SKM-1 treated with dmso at 0.1 percent for 144 hours (cell line): ENCODE results near the gene CPOX.
"Not testable (repeated sequence)": the region's sequence is repeated elsewhere in the genome, so short reads cannot be mapped to it uniquely, and the experiment has no call there.

ENCODE experiments used
- DNase-seq: peaks from one replicate; lab custom pipeline; 2025; ENCODE audit not compliant: unreplicated experiment; lab: John Stamatoyannopoulos, UW

Gene CPOX

GRCh38 chr3:98564282-98565005, 29.0 kb downstream of the CPOX start:
- no peak for DNase-seq

DNA sequence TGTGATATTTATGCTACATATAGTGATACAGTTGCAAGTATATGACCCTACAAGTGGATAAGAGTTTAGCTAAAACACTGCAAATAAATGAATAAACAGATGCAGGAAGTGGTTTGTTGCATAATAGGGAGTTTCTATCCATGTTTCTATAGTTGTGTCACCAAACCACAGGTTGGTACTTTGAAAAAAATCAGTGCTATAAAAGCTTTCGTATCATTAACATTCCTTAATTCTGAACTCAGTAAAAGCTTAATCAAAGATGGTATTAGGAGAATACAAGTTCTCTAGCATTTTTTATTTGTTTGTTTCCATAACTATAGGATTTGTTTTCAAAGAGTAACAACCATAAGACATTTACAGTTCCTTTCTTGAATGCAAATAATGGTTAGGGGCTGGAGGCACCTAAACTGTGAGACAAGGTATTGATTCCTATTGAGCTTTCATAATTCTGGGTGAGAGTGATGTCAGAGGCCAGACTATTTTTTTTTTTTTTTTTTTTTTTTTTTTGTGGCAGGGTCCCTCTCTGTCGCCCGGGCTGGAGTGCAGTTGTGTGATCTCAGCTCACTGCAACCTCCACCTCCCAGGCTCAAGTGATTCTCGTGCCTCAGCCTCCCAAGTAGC, 29.6 kb downstream of the CPOX start:
- DNase-seq: peak; percentile 38

- no peak for DNase-seq
Observed at GRCh38 chr3:98561727-98562521, 31.5 kb downstream of the CPOX start.

DNA sequence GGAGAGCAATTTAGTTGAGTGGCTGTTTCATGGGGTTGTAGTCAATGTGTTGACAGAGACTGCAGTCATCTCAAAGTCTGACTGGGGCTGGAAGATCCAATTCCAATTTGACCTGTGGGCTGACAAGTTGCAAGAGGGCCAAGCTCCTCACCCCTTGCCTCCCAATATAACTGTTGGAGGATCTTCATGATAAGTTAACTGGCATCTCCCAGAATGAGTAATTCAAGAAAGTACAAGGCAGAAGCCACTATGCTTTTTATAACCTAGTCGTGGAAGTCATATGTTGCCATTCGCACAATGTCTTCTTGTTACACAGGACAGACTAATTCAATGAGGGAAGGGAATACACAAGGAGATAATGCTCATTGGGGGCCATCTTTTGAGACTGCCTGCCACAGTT, 32.5 kb downstream of the CPOX start:
- DNase-seq: no peak

DNA sequence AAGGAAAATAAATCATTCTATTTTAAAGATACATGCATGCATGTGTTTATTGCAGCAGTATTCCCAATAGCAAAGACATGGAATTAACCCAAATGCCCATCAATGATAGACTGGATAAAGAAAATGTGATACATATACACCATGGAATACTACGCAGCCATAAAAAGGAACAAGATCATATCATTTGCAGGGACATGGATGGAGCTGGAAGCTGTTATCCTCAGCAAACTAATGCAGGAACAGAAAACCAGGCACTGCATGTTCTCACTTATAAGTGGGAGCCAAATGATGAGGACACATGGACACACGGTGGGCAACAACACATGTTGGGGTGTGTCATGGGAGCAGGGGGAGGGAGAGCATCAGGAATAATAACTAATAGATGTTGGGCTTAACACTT, 33.6 kb downstream of the CPOX start:
- DNase-seq: not testable (repeated sequence)

DNA sequence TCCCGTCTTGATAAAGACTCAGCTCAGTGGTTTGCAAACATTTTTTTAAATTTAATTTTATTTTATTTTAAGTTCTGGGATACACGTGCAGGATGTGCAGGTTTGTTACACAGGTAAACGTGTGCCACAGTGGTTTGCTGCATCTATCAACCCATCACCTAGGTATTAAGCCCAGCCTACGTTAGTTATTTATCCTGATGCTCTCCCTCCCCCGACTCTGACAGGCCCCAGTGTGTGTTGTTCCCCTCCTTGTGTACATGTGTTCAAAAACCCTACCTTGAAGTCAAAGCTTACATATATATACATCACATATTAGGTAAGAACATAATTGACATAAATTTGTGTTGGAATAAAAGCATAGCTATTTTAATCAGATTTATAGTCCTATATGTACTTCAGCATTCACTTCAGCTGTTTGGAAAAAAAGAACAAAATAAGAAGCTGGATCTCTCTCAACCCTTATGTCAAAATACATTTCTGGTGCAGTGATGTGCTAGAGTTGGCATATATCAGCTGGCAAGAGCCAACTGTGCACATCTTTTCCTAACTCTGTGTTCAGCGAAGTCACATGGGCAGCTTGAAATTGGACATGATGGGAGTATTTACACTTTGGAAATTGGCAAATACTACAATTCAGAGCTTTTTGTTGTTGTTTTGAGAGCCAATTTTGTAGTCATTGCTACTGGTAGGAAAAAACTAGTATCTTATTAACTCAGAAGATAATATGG, 35.1 kb downstream of the CPOX start:
- DNase-seq: no peak

- no peak for DNase-seq
Observed at GRCh38 chr3:98557324-98558010, 35.9 kb downstream of the CPOX start.

- DNase-seq: peak; percentile 28
Observed at GRCh38 chr3:98556164-98557130, 37.0 kb downstream of the CPOX start.

- DNase-seq: no peak
Observed at GRCh38 chr3:98555025-98555379, 38.4 kb downstream of the CPOX start.

- DNase-seq: no peak
Observed at GRCh38 chr3:98554580-98554979, 38.8 kb downstream of the CPOX start.

DNA sequence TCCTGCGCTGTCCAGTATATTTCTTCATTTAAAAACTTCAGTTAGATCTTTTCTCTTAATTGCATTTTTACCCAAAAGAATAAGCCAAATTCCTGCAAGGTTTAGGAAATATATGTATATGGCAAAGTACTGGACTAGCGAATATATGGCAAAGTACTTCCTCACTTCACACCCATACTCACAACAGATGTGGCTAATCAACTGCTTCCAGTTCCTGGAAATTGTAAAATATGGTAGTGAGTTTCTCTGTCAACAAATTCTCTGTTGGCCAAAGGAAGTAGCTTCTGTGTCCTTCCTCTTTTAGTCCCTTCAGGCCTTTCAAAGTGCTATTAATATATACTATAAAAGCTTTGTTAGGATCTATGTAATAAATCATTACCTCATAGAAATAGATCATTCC, 39.7 kb downstream of the CPOX start:
- peak; percentile 64 for DNase-seq

- no peak for DNase-seq
Observed at GRCh38 chr3:98553021-98553563, 40.3 kb downstream of the CPOX start.

GRCh38 chr3:98552232-98553020, 41.0 kb downstream of the CPOX start:
- DNase-seq: no peak

DNA sequence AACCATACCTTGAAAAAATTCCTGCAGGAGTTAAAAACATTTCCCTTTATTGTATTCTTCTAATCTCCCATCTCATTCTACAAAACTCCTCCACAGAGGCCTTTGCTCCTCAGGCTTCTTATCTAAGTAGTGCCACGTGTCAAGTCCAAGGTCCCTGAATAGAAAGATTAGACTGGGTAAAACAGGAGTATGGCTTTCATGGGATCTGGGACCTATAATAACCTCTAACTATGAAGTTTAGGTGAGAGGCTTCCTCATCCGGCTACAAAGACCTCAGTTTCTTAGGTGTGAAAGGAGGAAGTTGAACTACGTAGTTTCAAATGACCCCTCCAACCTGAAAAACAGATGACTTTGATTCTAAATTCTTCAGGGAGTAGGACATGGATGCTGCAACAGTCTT, 41.7 kb downstream of the CPOX start:
- DNase-seq: no peak

DNA sequence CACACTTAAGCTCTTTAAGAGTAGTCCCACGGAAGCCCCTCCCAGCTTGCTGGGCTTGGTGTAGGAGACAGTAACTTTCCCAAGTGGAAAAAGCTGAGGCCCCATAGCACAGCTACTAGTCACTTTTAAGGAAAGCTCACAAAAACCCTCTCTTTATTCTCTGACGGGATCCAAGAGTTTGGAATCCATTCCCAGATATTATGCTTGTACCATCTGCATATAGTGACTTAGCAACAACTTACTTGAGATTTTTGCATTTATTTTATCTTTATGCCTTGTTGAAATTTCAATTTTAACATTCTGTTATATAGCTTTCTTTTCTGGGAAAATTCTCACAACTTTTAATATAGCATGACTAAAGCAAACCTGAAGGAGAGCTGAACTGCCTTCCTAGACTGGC, 42.2 kb downstream of the CPOX start:
- DNase-seq: no peak

DNA sequence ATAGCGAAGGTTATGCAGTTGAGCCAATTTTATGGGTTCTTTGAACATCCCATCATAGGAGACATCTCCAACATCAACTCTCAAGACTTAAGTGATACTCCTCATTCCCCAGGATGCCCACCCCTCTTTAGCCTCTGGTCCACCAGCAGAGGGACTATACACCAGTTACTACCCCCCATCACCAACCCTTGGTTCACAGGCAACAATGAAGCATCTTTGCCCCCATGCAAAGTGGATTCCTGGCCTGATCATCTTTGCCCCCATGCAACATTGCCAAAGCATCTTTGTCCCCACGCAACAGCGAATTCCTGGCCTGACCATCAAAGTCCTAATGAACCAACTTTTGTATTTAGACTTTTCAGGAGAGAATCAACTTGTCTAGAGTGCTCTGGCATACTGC, 42.6 kb downstream of the CPOX start:
- DNase-seq: no peak

DNA sequence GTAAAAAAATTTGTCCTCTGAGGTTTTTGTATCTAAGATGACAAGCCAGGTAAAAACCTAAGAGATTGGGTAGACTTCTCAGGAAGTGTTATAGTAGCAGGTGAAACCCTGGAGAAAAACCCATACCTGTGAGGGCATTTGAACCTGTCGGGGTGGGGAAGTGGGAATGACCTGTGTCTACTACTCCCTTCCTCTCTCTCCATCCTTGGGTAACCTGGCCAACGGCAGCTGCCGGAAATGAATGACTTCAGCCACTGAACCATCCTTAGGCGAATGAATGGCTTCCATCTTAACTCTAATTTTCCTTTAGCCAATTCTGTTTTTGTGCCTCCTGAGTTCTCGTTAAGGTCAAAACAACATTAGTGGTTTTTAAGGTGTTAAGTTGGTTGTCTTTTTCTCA, 44.9 kb downstream of the CPOX start:
- no peak for DNase-seq

DNA sequence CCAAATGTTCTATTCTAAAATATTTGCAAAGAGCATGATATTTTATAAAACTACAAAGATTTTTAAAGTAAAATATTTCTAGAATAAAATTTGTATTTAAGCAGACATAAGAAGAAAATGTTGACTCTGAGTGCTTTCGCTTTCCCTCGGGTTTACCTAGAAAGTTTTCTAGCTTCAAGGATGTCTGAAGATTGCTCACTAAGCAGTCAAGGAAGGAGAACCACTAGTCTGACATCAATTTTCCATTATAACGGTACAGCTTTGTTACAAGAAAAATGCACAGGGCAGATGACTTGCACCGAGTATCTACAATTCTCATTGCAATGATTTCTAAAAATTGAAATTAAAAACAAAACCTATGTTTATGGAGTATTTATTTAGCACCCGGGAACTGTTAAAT, 47.5 kb downstream of the CPOX start:
- DNase-seq: no peak

DNA sequence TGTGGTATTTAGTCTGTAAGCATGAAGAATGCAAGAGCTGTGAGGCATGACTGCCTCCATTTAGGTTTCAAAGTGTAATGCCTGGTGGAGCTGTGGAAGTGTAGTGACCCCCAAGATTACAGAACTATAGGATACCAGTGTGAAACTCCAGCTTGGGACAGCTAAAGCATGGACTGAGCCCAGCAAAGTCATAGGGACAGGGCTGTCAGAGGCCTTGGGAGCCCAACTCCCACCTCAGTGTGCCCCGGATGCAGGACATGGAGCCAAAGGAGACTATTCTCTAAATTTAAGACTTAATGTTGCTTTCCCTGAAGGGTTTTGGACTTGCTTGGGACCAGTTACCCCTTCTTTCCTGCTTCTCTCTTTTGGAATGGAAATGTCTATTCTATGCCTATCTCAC, 50.8 kb downstream of the CPOX start:
- DNase-seq: no peak
